GM21528 (cell line): ENCODE results near the gene TCHHL1.

Source experiments
- ATAC-seq: cut with Tn5 transposase; IDR thresholded peaks from one replicate; pipeline ENCODE4 v1.9.1; 2021; ENCODE audit warnings: mild to moderate bottlenecking, moderate library complexity; ENCODE audit not compliant: unreplicated experiment, low FRiP score

TCHHL1 gene

DNA sequence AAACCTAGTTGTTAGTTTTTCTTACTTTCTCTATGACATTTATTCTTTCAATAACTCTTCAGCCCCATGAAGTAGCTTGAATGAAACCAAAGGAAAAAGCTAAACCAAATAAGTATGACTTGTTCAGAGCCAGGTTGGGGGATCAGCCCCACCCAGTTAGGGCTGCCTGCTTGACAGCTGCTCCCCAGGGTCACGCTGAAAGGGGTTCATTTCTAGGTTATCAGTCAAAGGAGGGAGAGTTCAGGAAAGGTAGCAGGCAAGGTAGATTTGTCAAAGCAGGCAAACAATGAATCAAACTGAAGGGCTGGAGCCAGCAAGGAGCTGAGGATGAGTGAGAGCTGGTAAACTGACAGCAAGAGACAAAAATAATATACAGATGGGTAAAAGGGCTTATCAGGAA, 49.0 kb downstream of the TCHHL1 start:
- no peak for ATAC-seq

DNA sequence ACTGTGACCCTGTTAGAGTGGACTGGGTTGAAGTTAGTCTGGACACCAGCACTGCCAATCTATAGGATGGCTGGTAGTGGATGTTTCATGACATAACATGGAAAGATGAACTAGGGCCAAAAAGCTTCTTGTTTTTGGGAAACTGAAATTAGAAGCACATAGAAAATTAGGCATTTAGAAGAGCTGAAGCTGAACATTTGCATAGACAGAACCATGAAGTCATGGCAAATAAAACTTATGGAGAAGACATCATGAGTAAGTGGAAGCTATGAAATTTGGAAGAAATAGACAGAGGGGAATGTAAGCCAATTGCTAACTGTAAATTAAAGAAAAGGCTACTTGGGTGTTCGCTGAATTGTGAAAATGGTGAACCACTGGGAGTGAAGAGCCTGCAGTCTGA, 49.4 kb downstream of the TCHHL1 start:
- ATAC-seq, result no peak

DNA sequence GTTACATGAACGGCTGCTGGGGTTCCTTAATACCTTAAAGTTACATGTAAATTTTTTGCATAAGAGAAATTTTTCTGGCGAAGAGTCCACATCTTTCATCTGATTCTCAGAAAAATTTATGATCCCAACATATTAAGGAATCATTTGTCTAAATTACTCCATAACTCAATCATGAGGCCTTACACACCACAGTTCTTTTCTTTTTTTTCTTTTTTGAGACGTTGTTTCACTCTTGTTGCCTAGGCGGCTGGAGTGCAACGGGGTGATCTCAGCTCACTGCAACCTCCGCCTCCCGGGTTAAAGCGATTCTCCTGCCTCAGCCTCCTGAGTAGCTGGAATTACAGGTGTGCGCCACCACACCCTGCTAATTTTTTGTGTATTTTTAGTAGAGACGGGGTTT, 50.0 kb downstream of the TCHHL1 start:
- no peak for ATAC-seq

DNA sequence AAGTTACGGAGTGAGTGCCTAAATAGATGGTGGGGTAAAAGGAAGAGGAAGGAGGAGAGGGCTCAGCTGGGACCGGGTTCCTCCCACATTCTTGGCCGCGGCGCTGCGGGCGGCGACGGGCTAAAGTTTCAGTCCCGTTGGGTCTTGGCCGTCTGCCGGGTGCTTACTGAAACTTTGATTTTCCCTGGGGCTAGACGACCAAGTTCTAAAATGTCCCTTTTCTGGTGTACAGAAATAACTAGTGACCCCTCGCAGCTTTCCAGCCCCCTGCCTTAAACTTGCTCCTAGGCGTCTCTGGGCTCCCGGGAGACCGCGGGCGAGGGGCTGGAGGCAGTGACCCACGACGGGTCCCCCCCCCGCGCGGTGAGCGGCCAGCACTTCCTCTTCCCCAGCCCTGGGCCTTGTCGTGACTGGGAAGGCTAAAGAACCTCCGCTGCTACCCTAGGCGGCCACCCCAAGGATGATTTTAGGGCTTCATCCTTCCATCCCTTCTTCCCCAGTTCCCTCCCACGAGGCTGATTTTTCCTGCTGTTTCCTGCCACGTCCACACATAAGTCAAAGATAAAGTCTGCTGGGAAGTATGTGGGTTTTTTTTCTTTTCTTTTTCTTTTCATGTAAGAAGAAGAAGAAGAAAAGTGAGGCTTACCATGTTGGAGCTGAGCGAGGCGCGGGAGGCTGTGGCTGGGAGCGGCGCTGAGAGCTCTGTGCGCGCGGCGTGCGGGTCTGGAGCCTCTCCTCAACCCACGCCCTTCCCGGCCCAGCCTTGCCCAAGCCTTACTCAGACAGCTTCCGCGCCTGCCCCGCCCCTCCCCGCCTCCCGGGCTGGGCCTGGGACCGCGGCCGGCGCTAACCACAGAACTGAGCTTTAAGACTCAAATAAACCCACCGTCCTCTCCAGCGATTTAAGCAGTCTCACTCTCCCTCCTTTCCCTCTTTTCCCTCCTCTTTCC, 52.3 kb downstream of the TCHHL1 start, which contains the start of gene S100A11:
TSS of gene S100A11 (minus strand) at position 738 of the 950 bp plus-strand sequence. CDS start at position 649, 89 bp downstream.
- ATAC-seq, result no peak

DNA sequence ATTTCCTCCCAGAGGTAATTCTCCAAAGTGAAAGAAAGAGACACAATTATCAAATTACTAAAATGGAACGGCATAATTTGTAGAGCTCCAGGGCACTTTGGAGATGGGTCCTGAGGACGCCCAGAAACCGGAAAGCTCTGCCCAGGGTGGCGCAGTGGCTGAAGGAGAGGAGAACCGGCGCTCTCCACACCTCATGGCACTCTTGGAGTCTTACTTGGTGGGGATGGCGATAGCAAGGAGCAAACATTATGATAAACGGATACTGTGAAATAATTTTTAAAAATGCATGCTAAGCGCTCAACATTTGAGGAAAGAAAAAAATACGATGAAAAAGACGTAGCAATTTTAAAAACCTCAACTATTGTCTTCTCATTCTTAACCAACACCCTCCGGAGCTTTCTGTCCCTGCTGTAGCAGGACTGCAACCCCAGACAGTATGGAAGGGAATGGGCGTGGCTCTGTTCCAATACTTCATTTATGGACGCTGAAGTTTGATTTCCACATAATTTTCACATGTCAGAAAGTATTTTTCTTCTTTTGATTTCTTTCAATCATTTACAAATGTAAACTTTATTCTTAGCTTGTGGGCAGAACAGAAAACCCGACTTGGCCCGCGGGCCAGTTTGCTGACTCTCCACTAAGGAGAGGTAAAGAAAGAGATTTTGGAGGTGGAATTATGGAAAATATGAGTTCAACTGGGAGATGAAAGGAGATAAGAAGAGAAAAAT, 53.2 kb downstream of the TCHHL1 start:
- no peak for ATAC-seq

DNA sequence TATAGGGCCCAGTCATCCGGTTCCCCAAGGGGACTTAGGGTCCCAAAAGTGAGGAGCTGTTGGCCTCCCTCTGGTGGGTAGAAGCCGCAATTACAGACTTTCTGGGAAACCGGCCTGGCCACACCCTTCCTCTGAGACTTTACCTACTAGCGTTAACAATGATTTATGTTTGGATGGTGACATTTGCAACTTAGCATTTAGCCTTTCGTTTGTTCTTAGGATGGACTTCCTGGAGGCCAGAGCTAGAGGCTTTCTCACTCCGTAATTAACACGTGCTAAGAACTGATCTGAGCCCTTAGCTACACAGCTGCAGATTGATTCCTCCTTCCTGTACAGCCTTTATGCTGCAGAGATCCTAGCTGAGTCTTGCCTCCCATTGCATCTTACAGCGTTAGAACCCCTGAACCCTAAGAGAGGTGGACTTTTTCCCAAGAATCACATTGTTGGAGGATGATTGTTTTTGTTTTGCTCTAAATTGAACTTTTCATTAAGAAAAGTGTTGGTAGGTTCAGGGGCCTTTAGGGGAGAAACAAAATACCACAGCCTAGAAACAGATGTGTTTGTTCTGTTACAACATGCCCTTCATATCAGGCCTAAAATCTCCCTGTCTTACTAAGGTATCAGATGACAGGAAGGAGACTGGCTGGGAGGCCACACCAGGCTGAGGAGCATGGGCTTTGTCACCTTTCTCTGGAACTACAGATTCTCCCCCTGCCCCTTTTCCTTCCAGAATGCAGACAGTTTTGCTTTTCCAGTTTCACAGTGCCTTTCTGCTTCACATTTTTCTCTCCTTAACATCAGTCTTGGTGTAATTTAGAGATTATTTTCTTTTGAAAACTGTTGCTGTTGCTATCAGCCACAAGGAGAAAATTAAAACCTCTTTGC, 54.0 kb downstream of the TCHHL1 start:
- no peak for ATAC-seq

DNA sequence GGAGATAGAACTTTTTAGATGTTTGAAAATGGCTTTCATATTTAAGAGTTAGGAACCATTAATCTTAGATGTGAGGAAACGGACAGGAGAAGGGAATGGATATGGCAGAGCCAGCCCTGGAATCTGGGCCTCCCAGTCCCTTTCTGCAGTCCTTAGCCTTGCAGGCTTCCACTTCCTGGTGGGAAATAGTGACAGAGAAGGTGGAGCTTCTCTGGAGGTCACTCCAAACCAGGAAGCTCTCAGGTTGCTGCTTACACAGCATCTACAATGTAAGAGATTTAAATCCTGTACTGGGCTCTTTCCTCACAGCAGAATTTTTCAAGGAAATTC, 54.6 kb downstream of the TCHHL1 start:
- no peak for ATAC-seq
